LNCaP clone FGC (cell line): Measurements from ENCODE around the gene MET.

Source experiments
- DNase-seq: peaks from one replicate; pipeline ENCODE4 v3.0.0-alpha.2; 2011; ENCODE audit warnings: low read depth
- H3K4me3 ChIP-seq: 2 replicates; pipeline ENCODE4 v1.5.1; 2011; ENCODE audit warnings: mild to moderate bottlenecking, low read depth, low read length, control low read depth
- CTCF ChIP-seq: IDR thresholded peaks from 2 replicates; pipeline ENCODE4 v1.5.1; 2012; ENCODE audit warnings: mild to moderate bottlenecking; ENCODE audit not compliant: control insufficient read depth, insufficient read depth; ENCODE audit errors: extremely low read depth

MET gene

GRCh38 chr7:116671681-116672595, at the start of gene MET:
TSS of gene MET (plus strand) at chr7:116672196. CDS start at chr7:116699085, 26,889 bp downstream.
- peak within 1 kb of the TSS; percentile 50 for H3K4me3 ChIP-seq
- peak; percentile 67 for TF ChIP-seq CTCF
- no peak for DNase-seq

DNA sequence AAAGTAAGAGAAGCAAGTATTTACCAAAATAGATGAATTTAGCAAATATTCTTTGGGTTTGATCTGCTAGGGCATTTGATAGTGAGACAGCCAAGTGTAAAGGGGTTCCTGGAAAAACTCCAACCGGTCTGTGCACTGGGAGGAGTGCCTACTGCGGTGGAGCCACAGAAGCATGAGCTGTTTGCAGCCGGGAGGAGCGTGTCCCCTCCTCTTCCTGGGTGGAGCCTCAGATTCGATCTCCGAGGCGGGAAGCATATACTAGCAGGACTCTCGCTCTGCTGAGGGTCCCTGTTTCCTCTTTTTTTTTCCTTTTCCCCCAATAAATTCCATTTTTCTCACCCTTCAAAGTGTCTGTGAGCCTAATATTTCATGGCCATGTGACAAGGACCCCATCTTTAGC, 45.1 kb upstream of the MET start:
- DNase-seq, result no peak
- no peak for TF ChIP-seq CTCF
- no peak overlapping the region for H3K4me3 ChIP-seq

GRCh38 chr7:116629051-116629463, 42.9 kb upstream of the MET start:
- no peak for TF ChIP-seq CTCF
- no peak overlapping the region for H3K4me3 ChIP-seq
- DNase-seq, result no peak

GRCh38 chr7:116630357-116630756, 41.6 kb upstream of the MET start:
- no peak for TF ChIP-seq CTCF
- no peak overlapping the region for H3K4me3 ChIP-seq
- DNase-seq, result no peak

DNA sequence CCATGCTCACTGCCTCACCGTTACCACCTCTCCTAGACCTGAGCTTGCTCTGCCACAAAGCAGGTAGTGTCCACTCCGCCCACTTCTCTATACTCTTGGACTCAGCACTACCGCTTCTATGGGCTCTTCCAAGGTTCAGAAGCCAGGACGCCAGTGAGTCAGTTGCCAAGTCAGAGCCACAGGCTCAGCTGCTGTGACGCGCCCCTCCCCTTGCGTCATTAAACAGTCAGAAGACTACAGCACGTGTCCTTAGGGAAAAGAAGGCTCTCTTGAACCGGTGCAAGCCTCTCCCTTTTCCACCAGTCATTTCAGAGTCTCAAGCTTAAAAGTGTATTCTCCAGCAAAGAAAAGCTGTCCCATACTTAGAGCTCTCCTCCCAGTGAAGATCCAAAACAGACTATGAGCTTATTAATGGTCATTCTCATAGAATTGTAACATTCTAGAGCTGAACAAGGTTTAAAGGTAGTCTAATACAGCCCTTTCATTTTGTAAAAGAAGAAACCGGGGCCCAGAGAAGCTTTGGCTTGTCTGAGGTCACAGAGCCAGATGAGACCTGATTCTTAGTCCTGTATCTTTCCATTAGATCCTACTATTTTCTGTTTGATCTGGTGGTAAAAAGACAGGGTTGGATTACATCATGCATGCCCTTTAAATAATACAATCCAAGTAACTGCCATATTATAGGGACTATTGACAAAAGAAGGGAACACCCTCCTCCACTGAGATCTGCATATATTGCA, 40.9 kb upstream of the MET start:
- DNase-seq, result no peak
- H3K4me3 ChIP-seq, result no peak overlapping the region
- TF ChIP-seq CTCF, result no peak

GRCh38 chr7:116631676-116632075, 40.3 kb upstream of the MET start:
- H3K4me3 ChIP-seq, result no peak overlapping the region
- no peak for DNase-seq
- no peak for TF ChIP-seq CTCF
